HG03521 (cell line): Measurements from ENCODE around the gene SETDB2.

Experiments used
- ATAC-seq: cut with Tn5 transposase; IDR thresholded peaks from one replicate; pipeline ENCODE4 v1.9.1; 2021; ENCODE audit warnings: mild to moderate bottlenecking, moderate library complexity; ENCODE audit not compliant: unreplicated experiment

The SETDB2 gene, protein sequence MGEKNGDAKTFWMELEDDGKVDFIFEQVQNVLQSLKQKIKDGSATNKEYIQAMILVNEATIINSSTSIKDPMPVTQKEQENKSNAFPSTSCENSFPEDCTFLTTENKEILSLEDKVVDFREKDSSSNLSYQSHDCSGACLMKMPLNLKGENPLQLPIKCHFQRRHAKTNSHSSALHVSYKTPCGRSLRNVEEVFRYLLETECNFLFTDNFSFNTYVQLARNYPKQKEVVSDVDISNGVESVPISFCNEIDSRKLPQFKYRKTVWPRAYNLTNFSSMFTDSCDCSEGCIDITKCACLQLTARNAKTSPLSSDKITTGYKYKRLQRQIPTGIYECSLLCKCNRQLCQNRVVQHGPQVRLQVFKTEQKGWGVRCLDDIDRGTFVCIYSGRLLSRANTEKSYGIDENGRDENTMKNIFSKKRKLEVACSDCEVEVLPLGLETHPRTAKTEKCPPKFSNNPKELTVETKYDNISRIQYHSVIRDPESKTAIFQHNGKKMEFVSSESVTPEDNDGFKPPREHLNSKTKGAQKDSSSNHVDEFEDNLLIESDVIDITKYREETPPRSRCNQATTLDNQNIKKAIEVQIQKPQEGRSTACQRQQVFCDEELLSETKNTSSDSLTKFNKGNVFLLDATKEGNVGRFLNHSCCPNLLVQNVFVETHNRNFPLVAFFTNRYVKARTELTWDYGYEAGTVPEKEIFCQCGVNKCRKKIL

DNA sequence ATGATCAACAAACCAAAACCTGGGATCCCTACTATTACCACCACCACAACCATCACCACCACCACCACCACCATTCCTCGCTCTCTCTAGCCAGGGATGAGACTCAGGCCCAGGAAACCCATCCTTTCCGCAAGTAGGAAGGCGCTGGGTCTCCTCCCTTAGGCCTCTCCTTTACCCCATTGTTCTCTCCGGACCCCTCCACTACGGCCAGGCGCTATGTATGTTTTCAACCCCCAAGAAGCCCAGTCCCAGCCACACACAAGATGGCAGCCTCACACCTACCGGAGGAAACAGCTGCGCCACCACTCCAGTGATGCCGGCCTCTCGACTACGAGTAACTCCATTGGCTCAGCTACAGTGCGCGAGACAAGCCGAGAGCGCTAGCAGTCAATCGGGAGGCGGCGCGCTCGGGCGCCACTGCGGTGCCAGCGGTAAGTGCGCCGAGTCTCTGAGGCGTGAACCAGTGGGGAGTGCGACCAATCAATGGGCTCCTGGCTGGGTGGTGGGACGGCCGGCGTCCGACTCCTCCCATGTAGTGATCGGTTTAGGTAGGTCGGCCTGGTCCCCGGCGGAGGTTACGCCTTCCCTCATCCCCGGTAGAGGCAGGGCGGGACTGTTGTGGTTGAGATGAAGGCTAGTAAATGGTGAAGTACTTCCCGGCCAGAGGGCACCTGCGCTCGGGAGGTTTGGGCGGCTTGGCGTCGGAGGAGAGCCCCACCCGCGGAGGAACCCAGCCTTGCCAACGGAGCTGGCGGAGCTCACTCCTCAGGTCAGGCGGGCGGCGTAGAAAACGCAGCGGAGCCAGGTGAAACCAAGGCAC, at the start of gene SETDB2, which contains the start of gene CAB39L:
TSS of gene SETDB2 (plus strand) at position 571 of the 820 bp plus-strand sequence. CDS start 7,620 bp downstream, outside the sequence.
TSS of gene CAB39L (minus strand) at position 361 of the 820 bp plus-strand sequence. CDS start 61,154 bp downstream, outside the sequence.
- peak; percentile 95 for ATAC-seq

- no peak for ATAC-seq
Measured at GRCh38 chr13:49395451-49395865, 48.6 kb upstream of the SETDB2 start.

DNA sequence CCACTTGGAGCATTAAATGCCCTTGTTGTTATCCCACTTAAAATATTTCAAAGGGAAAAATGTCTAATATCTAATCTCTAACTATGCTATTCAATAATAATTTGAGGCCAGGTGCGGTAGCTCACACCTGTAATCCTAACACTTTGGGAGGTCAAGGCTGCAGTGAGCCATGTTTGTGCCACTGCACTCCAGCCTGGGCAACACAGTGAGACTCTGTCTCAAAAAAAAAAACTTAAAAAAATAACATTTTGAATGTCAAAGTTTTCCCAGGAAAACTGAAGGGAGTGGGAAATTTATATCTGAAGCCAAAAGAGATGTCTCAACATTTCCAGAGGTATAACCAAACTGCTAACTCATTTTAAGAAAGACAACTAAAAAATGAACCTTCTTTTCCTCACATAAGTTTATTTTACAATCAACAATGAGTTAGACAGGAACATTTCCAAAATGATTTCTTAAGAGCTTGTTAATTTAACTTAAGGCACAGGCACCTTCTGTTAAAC, 48.1 kb upstream of the SETDB2 start:
- no peak for ATAC-seq

- no peak for ATAC-seq
Measured at GRCh38 chr13:49399801-49400472, 44.1 kb upstream of the SETDB2 start.

- no peak for ATAC-seq
Measured at GRCh38 chr13:49400755-49401659, 43.1 kb upstream of the SETDB2 start.

DNA sequence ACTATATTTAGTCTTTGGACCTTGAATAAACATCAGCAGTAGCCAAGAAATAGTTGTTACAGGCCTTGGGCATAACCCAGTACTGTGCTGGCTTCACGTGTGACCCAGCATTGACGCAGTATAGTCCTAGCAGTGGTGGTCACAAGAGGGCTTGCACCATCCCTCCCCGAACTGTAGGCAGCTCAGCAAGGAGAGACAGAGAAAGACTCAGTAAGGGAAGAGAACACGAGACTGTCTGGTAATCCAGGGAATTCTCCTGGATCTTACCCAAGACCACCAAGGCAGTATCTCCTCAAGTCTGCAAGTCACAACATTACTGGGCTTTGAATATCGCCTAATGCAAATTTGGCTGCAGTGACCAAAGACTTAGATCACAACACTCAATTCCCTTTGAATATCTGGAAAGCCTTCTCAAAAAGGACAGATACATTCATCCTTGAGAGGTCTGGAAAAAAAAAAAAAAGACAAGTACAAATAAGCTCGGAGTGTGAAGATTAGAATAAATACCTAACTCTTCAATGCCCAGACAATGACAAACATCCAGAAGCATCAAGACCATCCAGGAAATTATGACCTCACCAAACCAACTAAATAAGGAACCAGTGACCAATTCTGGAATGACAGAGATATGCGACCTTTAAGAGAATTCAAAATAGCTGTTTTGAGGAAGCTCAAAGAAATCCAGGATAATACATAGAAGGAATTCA, 39.9 kb upstream of the SETDB2 start:
- ATAC-seq = no peak

GRCh38 chr13:49404703-49405020, 39.4 kb upstream of the SETDB2 start:
- ATAC-seq = no peak

- ATAC-seq = no peak
Measured at GRCh38 chr13:49407068-49407467, 37.0 kb upstream of the SETDB2 start.

DNA sequence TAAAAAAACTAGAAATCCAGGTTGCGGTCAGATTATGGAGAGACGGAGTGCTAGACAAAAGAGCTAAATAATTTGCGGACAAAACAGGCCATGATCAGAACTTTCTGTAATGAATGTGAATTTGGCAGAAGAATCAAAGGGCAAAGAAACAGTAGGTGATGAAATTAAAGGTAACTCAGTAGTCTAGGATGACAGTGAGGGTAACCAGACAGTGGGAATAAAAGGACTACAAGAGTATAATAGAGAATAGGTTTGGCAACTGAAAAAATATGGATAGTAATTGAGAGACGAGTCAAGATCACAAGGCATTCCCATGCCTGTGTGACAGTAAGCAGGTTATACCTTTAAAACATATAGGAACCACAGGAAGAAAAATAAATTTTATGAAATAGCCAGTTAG, 36.1 kb upstream of the SETDB2 start:
- ATAC-seq = no peak

DNA sequence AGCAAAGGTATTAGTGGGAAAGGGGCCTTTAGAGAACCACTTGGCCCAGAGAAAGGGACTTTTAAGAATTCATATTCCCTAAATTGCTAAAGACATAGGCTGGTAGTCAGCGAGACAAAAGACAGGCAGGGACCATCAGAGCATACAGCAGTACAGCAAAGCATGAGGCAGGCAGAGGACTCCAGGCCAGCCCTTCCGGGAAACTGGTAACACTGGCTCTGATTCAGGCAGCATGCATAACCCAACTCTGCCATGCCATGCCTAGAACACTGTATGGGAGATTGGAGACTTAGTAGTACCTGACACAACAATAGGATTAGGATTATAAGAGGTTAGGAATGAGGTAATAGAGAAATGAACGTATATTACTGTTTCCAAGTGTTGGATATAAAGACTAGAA, 35.1 kb upstream of the SETDB2 start:
- ATAC-seq = no peak

GRCh38 chr13:49410006-49410405, 34.1 kb upstream of the SETDB2 start:
- no peak for ATAC-seq

- ATAC-seq = no peak
Measured at GRCh38 chr13:49410477-49410876, 33.6 kb upstream of the SETDB2 start.

DNA sequence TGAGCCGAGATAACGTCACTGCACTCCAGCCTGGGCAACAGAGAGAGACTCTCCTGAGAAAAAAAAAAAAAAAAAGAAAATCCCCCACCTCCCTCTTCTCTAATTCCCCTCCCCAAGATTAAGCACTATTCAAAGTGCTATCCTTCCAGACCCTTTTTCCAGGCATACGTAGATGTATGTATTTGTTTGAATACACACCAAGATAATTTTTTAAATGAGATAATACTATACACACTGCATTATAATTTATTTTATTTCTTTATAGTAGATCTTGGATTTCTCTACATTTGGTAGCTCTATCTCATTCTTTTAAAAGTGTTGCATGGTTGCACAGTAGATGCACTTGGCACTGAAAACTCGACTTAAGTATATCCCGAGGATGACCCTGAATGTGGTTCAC, 32.7 kb upstream of the SETDB2 start:
- ATAC-seq = no peak

DNA sequence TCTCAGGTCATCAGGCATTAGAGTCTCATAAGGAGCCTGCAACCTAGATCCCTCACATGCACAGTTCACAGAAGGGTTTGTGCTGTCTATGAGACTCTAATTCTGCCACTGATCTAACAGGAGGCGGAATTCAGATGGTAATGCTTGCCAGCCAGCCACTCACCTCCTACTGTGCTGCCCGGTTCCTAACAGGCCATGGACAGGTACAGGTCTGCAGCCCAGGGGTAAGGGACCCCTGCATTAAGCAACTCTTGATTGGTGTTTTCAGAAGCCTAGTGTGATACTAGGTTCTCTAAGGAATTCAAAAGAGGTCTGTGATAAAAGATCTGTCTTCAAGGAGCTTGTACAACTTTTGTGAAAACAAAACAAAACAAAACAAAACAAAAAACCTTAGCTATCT, 31.3 kb upstream of the SETDB2 start:
- no peak for ATAC-seq

- ATAC-seq = no peak
Measured at GRCh38 chr13:49417161-49417560, 26.9 kb upstream of the SETDB2 start.

DNA sequence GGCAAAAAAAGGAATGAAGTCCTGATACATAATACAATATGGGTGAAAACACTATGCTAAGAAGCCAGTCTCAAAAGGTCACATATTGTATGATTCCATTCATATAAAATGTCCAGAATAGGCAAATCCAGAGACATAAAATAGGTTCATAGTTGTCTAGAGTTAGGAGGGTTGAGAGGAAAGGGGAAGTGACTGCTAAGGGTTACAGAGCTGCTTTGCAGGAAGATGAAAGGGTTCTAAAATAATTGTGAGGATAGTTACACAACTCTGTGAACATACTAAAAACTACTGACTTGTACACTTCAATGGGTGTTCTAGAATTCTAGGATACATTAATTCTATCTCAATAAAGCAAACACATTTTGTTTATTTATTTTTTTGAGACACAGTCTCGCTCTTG, 25.9 kb upstream of the SETDB2 start:
- ATAC-seq = no peak

GRCh38 chr13:49419276-49419675, 24.8 kb upstream of the SETDB2 start:
- no peak for ATAC-seq

GRCh38 chr13:49421391-49421790, 22.7 kb upstream of the SETDB2 start:
- peak; percentile 50 for ATAC-seq

DNA sequence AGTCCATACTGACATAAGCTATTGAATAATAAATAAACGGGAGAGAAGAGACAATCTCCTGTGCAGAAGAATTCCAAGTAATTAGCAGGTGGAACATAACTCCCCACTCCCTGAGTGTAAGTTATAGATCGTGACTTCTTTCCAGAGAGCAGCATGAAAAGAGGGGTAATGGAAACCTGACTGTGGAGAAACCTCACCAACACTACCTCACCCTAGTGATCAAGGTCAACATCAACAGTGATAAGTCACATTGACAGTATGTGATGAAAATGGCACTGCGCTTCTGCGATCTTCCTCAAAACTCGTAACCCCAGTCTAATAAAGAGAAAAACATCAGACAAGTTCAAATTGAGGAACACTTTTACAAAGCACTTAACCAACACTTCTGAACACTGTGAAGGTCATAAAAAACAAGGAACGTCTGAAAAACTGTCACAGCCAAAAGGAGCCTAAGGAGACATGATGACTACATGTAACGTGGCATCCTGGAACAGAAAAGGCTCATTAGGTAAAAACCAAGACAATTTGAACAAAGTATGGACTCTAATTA, 20.0 kb upstream of the SETDB2 start:
- no peak for ATAC-seq
